Adrenal gland (tissue), 12 donors: ENCODE results near the gene EPHA6. TPM values are rescaled to one million over a fixed set of nuclear protein-coding genes. Genes with fewer than 3 reads are reported as not detected.
A peak's percentile ranks its signal among the peaks of the same experiment; 100 is the strongest.

Experiments used
- DNase-seq, 7 donors: peaks; one replicate each; pipeline ENCODE4 v3.0.0-alpha.2; 2019 to 2020
- H3K27ac ChIP-seq, 5 donors: fragments of 200-600 bp; sonication (generic) in 4 of 5; 1 replicate in 3 of 5; 2 replicates in 2 of 5; pipeline versions ENCODE4 v1.5.1 to v1.8.0; 2016 to 2020; ENCODE audit warnings: mild to moderate bottlenecking in 1 of 5
- H3K27me3 ChIP-seq: fragments of 200-600 bp; 2 replicates; pipeline ENCODE4 v1.8.0; 2021
- H3K36me3 ChIP-seq, 2 donors: fragments of 200-600 bp; replicated peaks in 1 of 2; 1 replicate in 1 of 2; 2 replicates in 1 of 2; pipeline versions ENCODE4 v1.5.1 to v1.8.0; 2018 to 2022
- H3K4me1 ChIP-seq, 2 donors: fragments of 200-600 bp; replicated peaks in 1 of 2; 1 replicate in 1 of 2; 2 replicates in 1 of 2; pipeline versions ENCODE4 v1.5.1 to v1.8.0; 2018 to 2021
- H3K4me3 ChIP-seq, 4 donors: fragments of 200-600 bp; sonication (generic) in 3 of 4; one replicate each; pipeline ENCODE4 v1.5.1; 2016 to 2018
- H3K9me3 ChIP-seq, 3 donors: fragments of 200-600 bp; sonication (generic) in 1 of 3; replicated peaks in 1 of 3; 1 replicate in 2 of 3; 2 replicates in 1 of 3; pipeline versions ENCODE4 v1.5.1 to v1.8.0; 2016 to 2021
- POLR2A ChIP-seq, 2 donors: fragments of 450-650 bp; IDR thresholded peaks; one replicate each; pipeline ENCODE4 v1.6.1; 2017; ENCODE audit warnings: antibody characterized with exemption in 2 of 2, mild to moderate bottlenecking in 2 of 2, moderate library complexity in 1 of 2
- WGBS, 4 donors: extraction: QIAGEN DNeasy Blood & Tissue Kit in 2 of 4; methylation state at CpG; one replicate each; pipeline versions ENCODE4 v1.1.5 to v1.1.7; 2013 to 2017; 5-methylcytosine and 5-hydroxymethylcytosine counted together
- intact Hi-C, 2 donors: fragments of 100-400 bp; cut with DNase I; formaldehyde crosslinking; loops; one replicate each; pipeline versions ENCODE4 v1.14.1 to v1.15.0; 2022 to 2023
- polyA plus RNA-seq, 3 donors: library from polyadenylated mRNA; stranded (reverse); fragments of 200-250 nt in 2 of 3; fragments of 350-450 nt in 1 of 3; fragmentation: Illumina TruSeq in 1 of 3; extraction: RNeasy Lipid Tissue Mini Kit (QIAGEN cat#74804) in 1 of 3; gene quantifications; one replicate each; pipeline ENCODE4 v1.2.3, GENCODE V29; 2013 to 2014
- total RNA-seq, 9 donors: library from RNA; depleted of rRNA in 4 of 9; stranded (reverse); fragments of >200 nt in 4 of 9; fragments of 120-200 nt in 1 of 9; fragmentation: NEBNext Ultra II Directional in 1 of 9; extraction: Animal tissue kit (Norgen Biotek cat#: 25700) in 1 of 9; gene quantifications; one replicate each; pipeline versions ENCODE4 v1.1.0 to v1.2.4, GENCODE V29; 2013 to 2023
- TF ChIP-seq, protein P1 (sequence below), 6 experiments: fragments of 450-650 bp in 4 of 6; fragments of 200-600 bp in 2 of 6; sonication (generic) in 1 of 6; IDR thresholded peaks; 1 replicate in 5 of 6; 2 replicates in 1 of 6; pipeline versions ENCODE4 v1.5.1 to v1.8.0; 2016 to 2021; ENCODE audit warnings: antibody characterized with exemption in 6 of 6, mild to moderate bottlenecking in 2 of 6, moderate library complexity in 1 of 6
- donor health status: healthy with polysubstance abuse.
- donor health status: Bipolar disorder and iron deficiency.
- donor health status: DM: yes; HTN: yes; CAD: no.
- donor health status: DM: no; HTN: no; CAD: no.
- donor health status: DM: no; HTN: no; CAD: no.
- donor health status: DM: yes; HTN: yes; CAD: no.

The EPHA6 gene
- total and polyA plus RNA-seq, 12 donors = 0.07 to 2.1 (median 0.07) TPM; not detected in 9

DNA sequence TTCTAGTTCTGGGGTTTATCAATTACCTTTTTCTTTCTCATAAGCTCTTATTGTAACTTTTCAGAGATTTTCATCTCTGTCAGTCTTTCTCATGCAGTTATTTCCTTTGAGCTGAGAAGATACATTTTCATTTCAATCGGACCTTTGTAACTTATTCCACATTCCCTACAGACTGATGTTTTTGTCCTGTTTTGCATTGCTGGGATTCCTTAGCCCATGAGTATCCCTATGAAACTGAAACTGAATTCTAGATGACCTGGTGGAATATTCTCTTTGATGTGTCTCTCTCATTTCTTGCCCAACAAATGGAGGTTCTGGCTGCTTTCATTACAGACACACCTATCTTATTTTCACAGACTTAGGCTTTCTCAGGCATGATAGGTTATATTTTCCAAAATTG lies 10.5 kb upstream of the EPHA6 start:
- H3K4me1 ChIP-seq = no peaks in the 10 kb centered on the region
- H3K36me3 ChIP-seq = no peaks in the 10 kb centered on the region
- intact Hi-C loops = no loop called here
- H3K27me3 ChIP-seq = peaks cover 4% of the 10 kb centered on the region
- TF ChIP-seq, protein P1, sequence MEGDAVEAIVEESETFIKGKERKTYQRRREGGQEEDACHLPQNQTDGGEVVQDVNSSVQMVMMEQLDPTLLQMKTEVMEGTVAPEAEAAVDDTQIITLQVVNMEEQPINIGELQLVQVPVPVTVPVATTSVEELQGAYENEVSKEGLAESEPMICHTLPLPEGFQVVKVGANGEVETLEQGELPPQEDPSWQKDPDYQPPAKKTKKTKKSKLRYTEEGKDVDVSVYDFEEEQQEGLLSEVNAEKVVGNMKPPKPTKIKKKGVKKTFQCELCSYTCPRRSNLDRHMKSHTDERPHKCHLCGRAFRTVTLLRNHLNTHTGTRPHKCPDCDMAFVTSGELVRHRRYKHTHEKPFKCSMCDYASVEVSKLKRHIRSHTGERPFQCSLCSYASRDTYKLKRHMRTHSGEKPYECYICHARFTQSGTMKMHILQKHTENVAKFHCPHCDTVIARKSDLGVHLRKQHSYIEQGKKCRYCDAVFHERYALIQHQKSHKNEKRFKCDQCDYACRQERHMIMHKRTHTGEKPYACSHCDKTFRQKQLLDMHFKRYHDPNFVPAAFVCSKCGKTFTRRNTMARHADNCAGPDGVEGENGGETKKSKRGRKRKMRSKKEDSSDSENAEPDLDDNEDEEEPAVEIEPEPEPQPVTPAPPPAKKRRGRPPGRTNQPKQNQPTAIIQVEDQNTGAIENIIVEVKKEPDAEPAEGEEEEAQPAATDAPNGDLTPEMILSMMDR (IDR thresholded peaks at IDR 0.05) = no peak
- TF ChIP-seq POLR2A (IDR thresholded peaks at IDR 0.05) = no peak
- 52 to 65% (median 60%) methylated on average over 1 of the region's 1 CpG for whole genome bisulfite sequencing, 4 donors
- H3K4me3 ChIP-seq = no peak overlapping the region
- no peak overlapping the region for H3K27ac ChIP-seq
- no peak for DNase-seq
- H3K9me3 ChIP-seq = no peaks in the 10 kb centered on the region

DNA sequence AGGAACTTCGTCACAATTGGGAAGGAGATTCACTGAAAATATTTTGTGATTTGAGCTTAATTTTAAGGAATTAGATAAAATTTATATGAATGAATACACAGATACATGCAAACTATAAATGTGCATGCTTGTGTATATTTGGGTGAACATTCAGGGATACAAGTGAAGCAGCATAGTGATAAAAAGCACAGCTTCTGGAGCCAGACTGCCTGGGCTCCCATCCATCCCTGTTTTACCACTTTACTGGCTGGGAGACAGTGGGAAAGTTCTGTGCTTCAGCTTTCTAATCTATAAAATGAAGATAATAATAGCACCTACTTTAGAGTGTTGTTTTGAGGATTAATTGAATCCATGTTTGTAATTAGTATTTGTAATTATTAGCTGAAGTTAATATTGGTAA lies 8.1 kb upstream of the EPHA6 start:
- no peak for DNase-seq
- intact Hi-C loops = no loop called here
- whole genome bisulfite sequencing, 4 donors = 65 to 77% (median 75%) methylated on average over 1 of the region's 1 CpG

DNA sequence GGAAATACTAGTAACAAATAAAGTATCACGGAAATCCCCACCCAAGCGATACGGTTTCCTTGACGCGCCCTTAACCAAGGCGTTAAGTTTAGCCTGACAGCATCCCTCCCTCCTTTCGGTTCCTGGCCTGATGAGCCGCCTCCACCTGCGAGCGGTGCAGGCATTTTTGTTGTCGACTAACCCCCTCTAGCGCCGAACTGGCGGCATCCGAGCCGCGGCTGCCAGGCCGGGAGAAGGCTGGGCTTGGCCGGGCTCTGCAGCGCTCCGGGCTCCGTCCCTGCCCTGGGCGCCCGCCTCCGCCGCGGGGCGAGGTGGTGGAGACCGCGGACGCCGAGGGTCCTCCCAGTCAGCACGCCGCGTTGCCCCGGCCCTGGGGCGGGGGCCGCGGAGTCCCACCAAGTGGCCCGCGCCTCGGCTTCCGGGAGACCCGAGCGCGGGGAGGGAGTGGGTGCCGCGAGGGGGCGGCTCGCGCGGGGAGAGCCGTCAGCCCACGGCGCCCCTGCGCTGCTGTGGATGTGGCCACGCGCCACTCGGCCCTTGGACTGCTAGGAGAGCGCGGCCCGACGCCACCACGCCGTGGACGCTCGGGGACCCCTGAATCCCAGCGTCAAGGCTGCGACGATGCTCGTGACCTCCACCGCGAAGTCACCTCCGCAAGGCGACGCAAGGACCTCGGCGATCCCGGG lies 1.1 kb upstream of the EPHA6 start:
- TF ChIP-seq, protein P1 (IDR thresholded peaks at IDR 0.05) = peak in 4 of 6 experiments; percentile 5 to 48 (median 30)
- TF ChIP-seq POLR2A (IDR thresholded peaks at IDR 0.05) = no peak
- H3K9me3 ChIP-seq = no peaks in the 10 kb centered on the region
- peaks cover 0 to 22% of the 10 kb centered on the region in 2 donors for H3K4me1 ChIP-seq
- H3K36me3 ChIP-seq = no peaks in the 10 kb centered on the region
- peak overlapping the region in 2 of 4 donors; percentile 38 to 43 for H3K4me3 ChIP-seq
- DNase-seq = peak; percentile 51 to 73 (median 58)
- intact Hi-C loops = no loop called here
- WGBS, 4 donors = 1% methylated on average over 20 to 79 of the region's 79 CpGs
- peaks cover 32% of the 10 kb centered on the region for H3K27me3 ChIP-seq
- H3K27ac ChIP-seq = no peak overlapping the region

More for the DNA sequence above, 8.1 kb upstream of the EPHA6 start:
- TF ChIP-seq, protein P1 (IDR thresholded peaks at IDR 0.05) = no peak
- TF ChIP-seq POLR2A (IDR thresholded peaks at IDR 0.05) = no peak
- no peaks in the 10 kb centered on the region for H3K36me3 ChIP-seq
- H3K4me3 ChIP-seq = no peak overlapping the region
- no peaks in the 10 kb centered on the region for H3K9me3 ChIP-seq
- H3K27me3 ChIP-seq = peaks cover 7% of the 10 kb centered on the region
- no peaks in the 10 kb centered on the region for H3K4me1 ChIP-seq
- no peak overlapping the region for H3K27ac ChIP-seq

DNA sequence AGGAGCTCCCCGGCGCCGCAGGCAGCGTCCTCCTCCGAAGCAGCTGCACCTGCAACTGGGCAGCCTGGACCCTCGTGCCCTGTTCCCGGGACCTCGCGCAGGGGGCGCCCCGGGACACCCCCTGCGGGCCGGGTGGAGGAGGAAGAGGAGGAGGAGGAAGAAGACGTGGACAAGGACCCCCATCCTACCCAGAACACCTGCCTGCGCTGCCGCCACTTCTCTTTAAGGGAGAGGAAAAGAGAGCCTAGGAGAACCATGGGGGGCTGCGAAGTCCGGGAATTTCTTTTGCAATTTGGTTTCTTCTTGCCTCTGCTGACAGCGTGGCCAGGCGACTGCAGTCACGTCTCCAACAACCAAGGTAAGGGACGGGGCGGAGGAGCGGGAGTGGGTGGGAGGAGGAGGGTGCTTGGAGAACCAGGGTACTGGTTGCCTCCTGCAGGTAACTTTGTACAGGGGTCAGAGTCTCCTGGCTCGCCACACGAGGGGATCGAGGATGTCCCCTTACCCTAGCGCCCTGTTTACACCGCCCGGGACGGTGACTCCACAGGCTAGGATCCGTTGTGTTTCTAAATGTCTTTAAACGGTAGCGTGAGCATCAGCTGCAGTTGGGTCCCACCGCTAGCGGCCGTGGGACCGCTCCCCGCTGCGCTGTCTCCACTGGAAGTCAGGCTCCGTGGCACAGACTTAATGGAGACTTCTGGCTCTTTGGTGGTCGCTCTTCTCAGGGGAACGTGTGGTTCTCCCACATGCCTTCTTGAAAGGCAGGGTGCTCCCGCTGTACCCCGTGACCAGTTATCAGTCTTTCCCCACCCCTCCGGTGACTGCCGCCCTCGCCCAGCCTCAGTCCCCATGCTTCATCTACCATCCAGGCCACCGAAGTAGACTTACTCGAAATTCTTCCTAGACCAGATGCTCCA lies 515 bp downstream of the EPHA6 start:
- H3K4me1 ChIP-seq = peaks cover 0 to 22% of the 10 kb centered on the region in 2 donors
- no peaks in the 10 kb centered on the region for H3K9me3 ChIP-seq
- TF ChIP-seq, protein P1 (IDR thresholded peaks at IDR 0.05) = no peak
- no peak for TF ChIP-seq POLR2A (IDR thresholded peaks at IDR 0.05)
- H3K27me3 ChIP-seq = peaks cover 32% of the 10 kb centered on the region
- intact Hi-C loops = no loop called here
- DNase-seq = no peak
- WGBS, 4 donors = 5 to 20% (median 7%) methylated on average over 18 to 50 of the region's 50 CpGs
- H3K27ac ChIP-seq = no peak overlapping the region
- H3K36me3 ChIP-seq = no peaks in the 10 kb centered on the region
- peak overlapping the region in 1 of 4 donors; percentile 43 for H3K4me3 ChIP-seq
